ENCODE data around the gene PKP3.

Gene PKP3

GRCh38 chr11:452203-452744 lies 58.3 kb downstream of the PKP3 start:
- H3K4me3 ChIP-seq (ENCODE audit: low read depth, low read length), result no peak overlapping the region
- TF ChIP-seq, protein P1, sequence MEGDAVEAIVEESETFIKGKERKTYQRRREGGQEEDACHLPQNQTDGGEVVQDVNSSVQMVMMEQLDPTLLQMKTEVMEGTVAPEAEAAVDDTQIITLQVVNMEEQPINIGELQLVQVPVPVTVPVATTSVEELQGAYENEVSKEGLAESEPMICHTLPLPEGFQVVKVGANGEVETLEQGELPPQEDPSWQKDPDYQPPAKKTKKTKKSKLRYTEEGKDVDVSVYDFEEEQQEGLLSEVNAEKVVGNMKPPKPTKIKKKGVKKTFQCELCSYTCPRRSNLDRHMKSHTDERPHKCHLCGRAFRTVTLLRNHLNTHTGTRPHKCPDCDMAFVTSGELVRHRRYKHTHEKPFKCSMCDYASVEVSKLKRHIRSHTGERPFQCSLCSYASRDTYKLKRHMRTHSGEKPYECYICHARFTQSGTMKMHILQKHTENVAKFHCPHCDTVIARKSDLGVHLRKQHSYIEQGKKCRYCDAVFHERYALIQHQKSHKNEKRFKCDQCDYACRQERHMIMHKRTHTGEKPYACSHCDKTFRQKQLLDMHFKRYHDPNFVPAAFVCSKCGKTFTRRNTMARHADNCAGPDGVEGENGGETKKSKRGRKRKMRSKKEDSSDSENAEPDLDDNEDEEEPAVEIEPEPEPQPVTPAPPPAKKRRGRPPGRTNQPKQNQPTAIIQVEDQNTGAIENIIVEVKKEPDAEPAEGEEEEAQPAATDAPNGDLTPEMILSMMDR (IDR thresholded peaks at IDR 0.05; ENCODE audit: low read depth, low read length), result no peak

GRCh38 chr11:452916-453527 lies 59.0 kb downstream of the PKP3 start:
- TF ChIP-seq, protein P1 (IDR thresholded peaks at IDR 0.05; ENCODE audit: low read depth, low read length), result no peak

GRCh38 chr11:453564-453963 lies 59.6 kb downstream of the PKP3 start:
- H3K4me3 ChIP-seq (ENCODE audit: low read depth, low read length), result no peak overlapping the region
- TF ChIP-seq, protein P1 (IDR thresholded peaks at IDR 0.05; ENCODE audit: low read depth, low read length), result no peak

More at GRCh38 chr11:452916-453527, 59.0 kb downstream of the PKP3 start:
- H3K4me3 ChIP-seq (ENCODE audit: low read depth, low read length), result no peak overlapping the region

DNA sequence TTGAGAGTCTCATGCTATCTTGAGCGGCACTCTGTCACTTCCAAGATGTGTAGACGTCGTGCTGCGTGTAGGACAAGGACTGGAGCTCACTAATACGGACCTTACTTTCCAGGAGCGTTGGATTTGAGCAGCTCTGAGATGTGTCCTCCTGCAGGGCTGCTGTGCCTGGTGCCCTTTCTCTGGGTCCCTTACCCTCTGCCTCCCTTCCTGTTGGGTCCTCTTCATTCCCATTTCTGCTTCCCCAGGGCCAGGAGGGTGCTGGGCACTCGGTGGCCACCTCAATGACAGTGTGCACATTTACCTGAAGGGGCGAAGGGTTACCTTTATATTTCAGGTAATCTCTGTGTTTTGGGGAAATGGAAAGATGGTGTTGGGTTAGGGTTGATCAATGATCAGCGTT lies 60.0 kb downstream of the PKP3 start:
- H3K4me3 ChIP-seq (ENCODE audit: low read depth, low read length), result no peak overlapping the region
- TF ChIP-seq, protein P1 (IDR thresholded peaks at IDR 0.05; ENCODE audit: low read depth, low read length), result no peak
